ENCODE measurements around the gene ONECUT1.

The ONECUT1 gene

DNA sequence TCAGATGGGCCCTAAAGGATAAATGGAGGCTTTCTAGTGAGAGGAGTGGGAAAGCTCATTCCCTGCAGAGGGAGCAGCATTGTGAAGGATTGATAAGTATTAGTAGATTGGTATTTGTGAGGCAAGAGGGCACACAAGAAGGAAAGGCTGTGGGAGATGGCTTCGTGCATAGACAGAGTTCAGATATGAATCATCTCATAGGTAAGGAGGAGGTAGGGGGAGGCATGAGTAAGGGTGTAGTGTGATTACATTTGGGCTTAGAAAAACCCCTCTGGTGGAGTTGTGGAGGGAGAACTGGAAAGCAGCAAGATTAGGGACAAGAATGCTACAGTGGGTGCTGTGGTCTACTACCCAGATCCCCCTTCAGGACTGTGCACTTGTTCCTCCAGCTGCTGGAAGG lies 29.6 kb downstream of the ONECUT1 start:
- DNase-seq (ENCODE audit: insufficient read length, low spot score), result no peak
- no peak for FAIRE-seq
- TF ChIP-seq POU2F2 (IDR thresholded peaks at IDR 0.05; ENCODE audit: low read depth, low read length), result no peak
- TF ChIP-seq SPI1 (IDR thresholded peaks at IDR 0.05; ENCODE audit: low read depth, low read length), result no peak
- no peak for TF ChIP-seq POLR2A (IDR thresholded peaks at IDR 0.05; ENCODE audit: low read depth, low read length)
- no peak for TF ChIP-seq TAF1 (IDR thresholded peaks at IDR 0.05; ENCODE audit: low read depth, low read length)
- no peak for TF ChIP-seq PAX5 (IDR thresholded peaks at IDR 0.05; ENCODE audit: insufficient read depth, low read length, severe bottlenecking)
- TF ChIP-seq POLR2AphosphoS5 (IDR thresholded peaks at IDR 0.05; ENCODE audit: low read depth, low read length), result no peak

DNA sequence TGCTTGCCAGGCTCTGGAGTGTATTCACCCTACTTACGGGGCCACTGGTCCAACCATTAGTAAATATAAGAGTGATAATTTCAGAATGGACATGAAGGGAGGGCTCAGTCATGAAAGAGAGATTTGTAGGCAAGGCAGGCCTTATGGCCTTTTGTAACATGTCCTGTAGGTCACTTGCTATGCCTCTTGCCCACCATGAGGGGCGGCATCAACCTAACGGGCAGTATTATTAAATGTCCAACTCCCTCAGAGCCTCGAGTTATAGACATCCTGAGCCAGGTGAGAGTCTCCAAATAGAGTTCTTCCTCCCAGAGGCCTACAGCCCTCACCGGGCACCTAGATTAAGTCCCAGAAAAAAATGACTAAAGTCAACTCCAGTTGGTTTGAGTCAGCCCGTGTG lies 30.2 kb downstream of the ONECUT1 start:
- TF ChIP-seq POLR2A (IDR thresholded peaks at IDR 0.05; ENCODE audit: low read depth, low read length), result no peak
- TF ChIP-seq POLR2AphosphoS5 (IDR thresholded peaks at IDR 0.05; ENCODE audit: low read depth, low read length), result no peak
- TF ChIP-seq SPI1 (IDR thresholded peaks at IDR 0.05; ENCODE audit: low read depth, low read length), result no peak
- no peak for TF ChIP-seq PAX5 (IDR thresholded peaks at IDR 0.05; ENCODE audit: insufficient read depth, low read length, severe bottlenecking)
- TF ChIP-seq TAF1 (IDR thresholded peaks at IDR 0.05; ENCODE audit: low read depth, low read length), result no peak
- no peak for TF ChIP-seq POU2F2 (IDR thresholded peaks at IDR 0.05; ENCODE audit: low read depth, low read length)
- DNase-seq (ENCODE audit: insufficient read length, low spot score) (no peak), FAIRE-seq (no peak)

DNA sequence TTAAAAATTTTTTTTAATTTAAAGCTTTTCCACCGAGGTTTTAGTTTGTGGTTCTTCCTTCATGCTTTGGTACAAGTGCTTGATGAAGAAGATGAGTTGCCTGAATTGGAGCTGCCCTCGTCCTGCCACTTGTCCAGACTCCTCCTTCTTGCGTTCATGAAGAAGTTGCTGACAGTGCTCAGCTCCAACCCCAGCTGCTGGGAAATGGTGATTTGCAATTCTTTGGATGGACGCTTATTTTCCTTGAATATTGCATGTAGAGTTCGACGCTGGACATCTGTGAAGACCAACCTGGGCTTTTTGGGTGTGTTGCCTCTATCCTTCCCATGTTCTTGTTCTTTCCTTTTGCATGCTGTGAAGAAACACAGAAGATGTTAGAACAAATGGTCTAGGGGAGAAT lies 32.6 kb downstream of the ONECUT1 start:
- FAIRE-seq (no peak), DNase-seq (ENCODE audit: insufficient read length, low spot score) (no peak)
- no peak for TF ChIP-seq POLR2A (IDR thresholded peaks at IDR 0.05; ENCODE audit: low read depth, low read length)
- no peak for TF ChIP-seq TAF1 (IDR thresholded peaks at IDR 0.05; ENCODE audit: low read depth, low read length)
- no peak for TF ChIP-seq SPI1 (IDR thresholded peaks at IDR 0.05; ENCODE audit: low read depth, low read length)
- no peak for TF ChIP-seq PAX5 (IDR thresholded peaks at IDR 0.05; ENCODE audit: insufficient read depth, low read length, severe bottlenecking)
- TF ChIP-seq POLR2AphosphoS5 (IDR thresholded peaks at IDR 0.05; ENCODE audit: low read depth, low read length), result no peak
- TF ChIP-seq POU2F2 (IDR thresholded peaks at IDR 0.05; ENCODE audit: low read depth, low read length), result no peak

DNA sequence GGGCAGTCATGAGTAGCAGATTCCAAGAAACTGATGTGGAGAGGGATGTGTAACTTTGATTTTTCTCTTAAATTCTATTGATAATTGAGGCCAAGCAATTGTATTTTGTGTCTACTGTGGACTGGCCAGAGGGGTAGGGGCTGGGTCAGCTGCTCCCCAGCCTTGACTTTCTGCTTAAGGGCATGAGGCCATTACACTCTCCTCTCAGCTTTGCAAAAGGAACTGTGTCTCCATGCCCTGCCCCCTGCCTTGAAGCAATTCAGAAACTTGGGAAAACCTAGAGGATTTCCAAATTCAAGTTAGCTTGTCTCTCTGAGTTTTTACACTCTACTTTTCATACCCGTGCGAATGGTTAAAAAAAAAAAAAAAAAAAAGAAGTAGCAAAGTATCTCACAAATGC lies 38.6 kb downstream of the ONECUT1 start:
- DNase-seq (ENCODE audit: insufficient read length, low spot score) (no peak), FAIRE-seq (no peak)
- TF ChIP-seq POLR2AphosphoS5 (IDR thresholded peaks at IDR 0.05; ENCODE audit: low read depth, low read length) (no peak), SPI1 (IDR thresholded peaks at IDR 0.05; ENCODE audit: low read depth, low read length) (no peak), POLR2A (IDR thresholded peaks at IDR 0.05; ENCODE audit: low read depth, low read length) (no peak), POU2F2 (IDR thresholded peaks at IDR 0.05; ENCODE audit: low read depth, low read length) (no peak), PAX5 (IDR thresholded peaks at IDR 0.05; ENCODE audit: insufficient read depth, low read length, severe bottlenecking) (no peak), TAF1 (IDR thresholded peaks at IDR 0.05; ENCODE audit: low read depth, low read length) (no peak)

DNA sequence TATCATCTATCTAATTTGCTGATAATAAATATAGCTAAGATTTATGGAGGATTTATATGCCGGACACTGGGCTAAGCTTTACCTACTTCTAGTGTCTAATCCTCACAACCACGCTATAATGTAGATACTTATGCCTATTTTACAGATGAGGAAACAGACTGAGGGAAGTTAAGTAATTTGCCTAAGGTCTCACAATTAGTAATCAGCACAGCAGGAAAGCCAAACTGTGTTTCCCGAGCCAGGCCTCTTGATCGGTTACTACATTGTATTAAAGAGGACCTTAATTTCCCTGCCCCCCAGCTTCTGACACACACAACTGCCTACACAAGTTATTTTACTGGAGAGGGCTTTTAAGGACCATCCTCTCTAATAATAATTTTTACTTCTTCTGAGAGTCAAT lies 40.9 kb downstream of the ONECUT1 start:
- TF ChIP-seq TAF1 (IDR thresholded peaks at IDR 0.05; ENCODE audit: low read depth, low read length), result no peak
- no peak for TF ChIP-seq POLR2AphosphoS5 (IDR thresholded peaks at IDR 0.05; ENCODE audit: low read depth, low read length)
- TF ChIP-seq SPI1 (IDR thresholded peaks at IDR 0.05; ENCODE audit: low read depth, low read length), result no peak
- no peak for TF ChIP-seq POU2F2 (IDR thresholded peaks at IDR 0.05; ENCODE audit: low read depth, low read length)
- TF ChIP-seq POLR2A (IDR thresholded peaks at IDR 0.05; ENCODE audit: low read depth, low read length), result no peak
- no peak for TF ChIP-seq PAX5 (IDR thresholded peaks at IDR 0.05; ENCODE audit: insufficient read depth, low read length, severe bottlenecking)
- DNase-seq (ENCODE audit: insufficient read length, low spot score) (no peak), FAIRE-seq (peak; percentile 51)

GRCh38 chr15:52746162-52746757 lies 43.9 kb downstream of the ONECUT1 start:
- FAIRE-seq (no peak), DNase-seq (ENCODE audit: insufficient read length, low spot score) (no peak)
- no peak for TF ChIP-seq POLR2A (IDR thresholded peaks at IDR 0.05; ENCODE audit: low read depth, low read length)
- TF ChIP-seq SPI1 (IDR thresholded peaks at IDR 0.05; ENCODE audit: low read depth, low read length), result no peak
- TF ChIP-seq POU2F2 (IDR thresholded peaks at IDR 0.05; ENCODE audit: low read depth, low read length), result no peak

GRCh38 chr15:52745326-52746161 lies 44.6 kb downstream of the ONECUT1 start:
- no peak for FAIRE-seq
- TF ChIP-seq POU2F2 (IDR thresholded peaks at IDR 0.05; ENCODE audit: low read depth, low read length), result no peak
- TF ChIP-seq POLR2A (IDR thresholded peaks at IDR 0.05; ENCODE audit: low read depth, low read length), result no peak
- TF ChIP-seq PAX5 (IDR thresholded peaks at IDR 0.05; ENCODE audit: insufficient read depth, low read length, severe bottlenecking), result no peak
- no peak for TF ChIP-seq POLR2AphosphoS5 (IDR thresholded peaks at IDR 0.05; ENCODE audit: low read depth, low read length)
- no peak for TF ChIP-seq TAF1 (IDR thresholded peaks at IDR 0.05; ENCODE audit: low read depth, low read length)
- TF ChIP-seq SPI1 (IDR thresholded peaks at IDR 0.05; ENCODE audit: low read depth, low read length), result no peak
- no peak for DNase-seq (ENCODE audit: insufficient read length, low spot score)

GRCh38 chr15:52738311-52738710 lies 51.8 kb downstream of the ONECUT1 start:
- TF ChIP-seq POU2F2 (IDR thresholded peaks at IDR 0.05; ENCODE audit: low read depth, low read length), result no peak
- TF ChIP-seq SPI1 (IDR thresholded peaks at IDR 0.05; ENCODE audit: low read depth, low read length), result no peak
- no peak for TF ChIP-seq TAF1 (IDR thresholded peaks at IDR 0.05; ENCODE audit: low read depth, low read length)
- no peak for TF ChIP-seq POLR2A (IDR thresholded peaks at IDR 0.05; ENCODE audit: low read depth, low read length)
- TF ChIP-seq POLR2AphosphoS5 (IDR thresholded peaks at IDR 0.05; ENCODE audit: low read depth, low read length), result no peak
- no peak for TF ChIP-seq PAX5 (IDR thresholded peaks at IDR 0.05; ENCODE audit: insufficient read depth, low read length, severe bottlenecking)
- FAIRE-seq, result no peak
- no peak for DNase-seq (ENCODE audit: insufficient read length, low spot score)

- FAIRE-seq (no peak), DNase-seq (ENCODE audit: insufficient read length, low spot score) (no peak)
- no peak for TF ChIP-seq POLR2AphosphoS5 (IDR thresholded peaks at IDR 0.05; ENCODE audit: low read depth, low read length)
- TF ChIP-seq TAF1 (IDR thresholded peaks at IDR 0.05; ENCODE audit: low read depth, low read length), result no peak
- TF ChIP-seq SPI1 (IDR thresholded peaks at IDR 0.05; ENCODE audit: low read depth, low read length), result no peak
- TF ChIP-seq PAX5 (IDR thresholded peaks at IDR 0.05; ENCODE audit: insufficient read depth, low read length, severe bottlenecking), result no peak
- TF ChIP-seq POU2F2 (IDR thresholded peaks at IDR 0.05; ENCODE audit: low read depth, low read length), result no peak
- TF ChIP-seq POLR2A (IDR thresholded peaks at IDR 0.05; ENCODE audit: low read depth, low read length), result no peak
Observed at GRCh38 chr15:52737720-52738119, 52.4 kb downstream of the ONECUT1 start.
